HepG2 (cell line): ENCODE data around the gene WBP1. TPM values are rescaled to one million over a fixed set of nuclear protein-coding genes. Genes with fewer than 3 reads are reported as not detected.

ENCODE experiments used
- ATAC-seq: fragments of 200-7000 bp; cut with Tn5 transposase; 3 replicates; pipeline ENCODE4 v1.9.1; 2020; ENCODE audit warnings: mild to moderate bottlenecking, moderate library complexity
- BruUV-seq: library from RNA; stranded (reverse); fragments of 400-500 nt; replicated peaks from 2 replicates; lab custom pipeline; 2021; lab: Mats Ljungman, UMichigan
- CTCF ChIA-PET: fragments of 300-600 bp; formaldehyde crosslinking; extraction: SDS; loops from one replicate; lab custom pipeline; 2021; ENCODE audit warnings: low total read pairs, inconsistent platforms, low intra/inter-chr PET ratio; lab: Yijun Ruan, JAX
- POLR2A ChIA-PET: fragments of 350-600 bp; sonication (Branson Sonifier 250); formaldehyde crosslinking; loops from one replicate; lab custom pipeline; 2020; ENCODE audit warnings: antibody characterized with exemption, inconsistent platforms; lab: Yijun Ruan, JAX
- DNase-seq: peaks from one replicate; pipeline ENCODE4 v3.0.0-alpha.2; 2015; ENCODE audit warnings: low spot score
- FAIRE-seq: peaks from 3 replicates; lab custom pipeline; 2011; peaks lifted over from hg19 to GRCh38; lab: Jason Lieb, UNC
- H2AFZ ChIP-seq: one replicate; pipeline ENCODE4 v1.6.1; 2011; ENCODE audit warnings: low read length, inconsistent platforms
- H3K27ac ChIP-seq: fragments of 300-600 bp; 3 replicates; pipeline ENCODE4 v1.8.0; 2011; ENCODE audit warnings: mixed run types, mild to moderate bottlenecking, mixed read lengths, low read length, inconsistent platforms; ENCODE audit not compliant: insufficient read depth; ENCODE audit errors: extremely low read length
- H3K27me3 ChIP-seq, 2 experiments: fragments of 200-600 bp in 1 of 2; 2 replicates in 1 of 2; 3 replicates in 1 of 2; pipeline versions ENCODE4 v1.6.0 to v1.8.0; 2011; ENCODE audit warnings: low read length in 2 of 2, mild to moderate bottlenecking in 2 of 2, moderate library complexity in 2 of 2, inconsistent platforms in 1 of 2; ENCODE audit not compliant: insufficient read depth in 2 of 2, control insufficient read depth in 1 of 2
- H3K36me3 ChIP-seq, 2 experiments: fragments of 200-600 bp in 1 of 2; replicated peaks in 1 of 2; 2 replicates in 1 of 2; 3 replicates in 1 of 2; pipeline versions ENCODE4 v1.5.1 to v1.8.0; 2011; ENCODE audit warnings: low read length in 2 of 2, inconsistent platforms in 1 of 2; ENCODE audit not compliant: insufficient read depth in 2 of 2, control insufficient read depth in 1 of 2
- H3K4me1 ChIP-seq: 2 replicates; pipeline ENCODE4 v1.5.1; 2012; ENCODE audit warnings: low read length, inconsistent platforms; ENCODE audit not compliant: insufficient read depth
- H3K4me2 ChIP-seq: 2 replicates; pipeline ENCODE4 v1.6.0; 2011; ENCODE audit warnings: low read depth, low read length, inconsistent platforms
- H3K4me3 ChIP-seq, 3 experiments: fragments of 200-600 bp in 1 of 3; sonication (generic), shearing (Covaris generic) in 1 of 3; replicated peaks in 1 of 3; 2 replicates each; pipeline ENCODE4 v1.5.1; 2011 to 2016; ENCODE audit warnings: low read length in 3 of 3, inconsistent platforms in 2 of 3, low read depth in 2 of 3, mild to moderate bottlenecking in 2 of 3, control low read depth in 1 of 3, mixed read lengths in 1 of 3; ENCODE audit not compliant: insufficient read depth in 1 of 3
- H3K79me2 ChIP-seq: one replicate; pipeline ENCODE4 v1.6.1; 2011; ENCODE audit warnings: low read length, inconsistent platforms; ENCODE audit not compliant: insufficient read depth
- H3K9ac ChIP-seq: 2 replicates; pipeline ENCODE4 v1.6.0; 2011; ENCODE audit warnings: mild to moderate bottlenecking, low read depth, low read length, inconsistent platforms; ENCODE audit not compliant: insufficient read depth
- H3K9me3 ChIP-seq: 2 replicates; pipeline ENCODE4 v1.5.1; 2012; ENCODE audit warnings: mild to moderate bottlenecking, low read length
- H4K20me1 ChIP-seq: 2 replicates; pipeline ENCODE4 v1.6.0; 2011; ENCODE audit warnings: inconsistent platforms, mild to moderate bottlenecking, low read length, moderate library complexity; ENCODE audit not compliant: insufficient read depth
- ARID2 ChIP-seq: sonication (generic); formaldehyde crosslinking; IDR thresholded peaks from 2 replicates; pipeline ENCODE4 v1.8.1; 2022; ENCODE audit warnings: mild to moderate bottlenecking, missing genetic modification reagents, borderline replicate concordance
- ATRX ChIP-seq: sonication (generic); formaldehyde crosslinking; IDR thresholded peaks from 2 replicates; pipeline ENCODE4 v1.4.0; 2020; ENCODE audit warnings: missing genetic modification reagents, borderline replicate concordance
- CENPT ChIP-seq: sonication (generic); formaldehyde crosslinking; IDR thresholded peaks from 2 replicates; pipeline ENCODE4 v1.8.0; 2022; ENCODE audit warnings: low read depth, mild to moderate bottlenecking, moderate library complexity, missing genetic modification reagents
- CHD4 ChIP-seq: fragments of 200-600 bp; sonication (generic); IDR thresholded peaks from 2 replicates; pipeline ENCODE4 v1.7.0; 2017; ENCODE audit warnings: mild to moderate bottlenecking, low read length, borderline replicate concordance
- CREM ChIP-seq, 2 experiments: sonication (generic) in 1 of 2; formaldehyde crosslinking in 1 of 2; IDR thresholded peaks; 2 replicates each; pipeline versions ENCODE4 v1.4.0 to v1.6.1; 2016 to 2020; ENCODE audit warnings: antibody characterized with exemption in 1 of 2, mild to moderate bottlenecking in 1 of 2, missing genetic modification reagents in 1 of 2
- HMG20A ChIP-seq: IDR thresholded peaks from 2 replicates; pipeline ENCODE4 v1.6.1; 2016; ENCODE audit warnings: borderline replicate concordance
- HOXA9 ChIP-seq: sonication (generic); formaldehyde crosslinking; IDR thresholded peaks from 2 replicates; pipeline ENCODE4 v1.8.1; 2022; ENCODE audit warnings: missing genetic modification reagents, mild to moderate bottlenecking, moderate library complexity, borderline replicate concordance
- JUNB ChIP-seq: sonication (generic); formaldehyde crosslinking; IDR thresholded peaks from 2 replicates; pipeline ENCODE4 v1.8.0; 2022; ENCODE audit warnings: missing genetic modification reagents, mild to moderate bottlenecking, borderline replicate concordance
- SOX5 ChIP-seq: IDR thresholded peaks from 2 replicates; pipeline ENCODE4 v1.6.1; 2016; ENCODE audit warnings: borderline replicate concordance
- XRCC5 ChIP-seq: fragments of 200-400 bp; formaldehyde crosslinking; optimal IDR thresholded peaks from 2 replicates; pipeline ENCODE3; 2017; ENCODE audit warnings: mild to moderate bottlenecking, low read length
- ZNF607 ChIP-seq: sonication (generic); formaldehyde crosslinking; IDR thresholded peaks from 2 replicates; pipeline ENCODE4 v1.5.1; 2020; ENCODE audit warnings: missing genetic modification reagents, mild to moderate bottlenecking, borderline replicate concordance
- ZNF619 ChIP-seq: sonication (generic); formaldehyde crosslinking; IDR thresholded peaks from 2 replicates; pipeline ENCODE4 v1.4.0; 2020; ENCODE audit warnings: mild to moderate bottlenecking, missing genetic modification reagents
- ZNF724P ChIP-seq: sonication (generic); formaldehyde crosslinking; IDR thresholded peaks from 2 replicates; pipeline ENCODE4 v1.8.0; 2022; ENCODE audit warnings: missing genetic modification reagents, borderline replicate concordance
- ZNF766 ChIP-seq: sonication (generic); formaldehyde crosslinking; IDR thresholded peaks from 2 replicates; pipeline ENCODE4 v1.5.0; 2020; ENCODE audit warnings: missing genetic modification reagents, borderline replicate concordance
- ZNF841 ChIP-seq: sonication (generic); formaldehyde crosslinking; IDR thresholded peaks from 2 replicates; pipeline ENCODE4 v1.8.1; 2023; ENCODE audit warnings: missing genetic modification reagents, borderline replicate concordance
- ZSCAN25 ChIP-seq: sonication (generic); formaldehyde crosslinking; IDR thresholded peaks from 2 replicates; pipeline ENCODE4 v1.8.0; 2022; ENCODE audit warnings: mild to moderate bottlenecking, missing genetic modification reagents
- WGBS: methylation state at CpG from one replicate; pipeline ENCODE4 v1.1.6; 2017; ENCODE audit warnings: low lambda C conversion rate; 5-methylcytosine and 5-hydroxymethylcytosine counted together
- in situ Hi-C: cut with HindIII; loops from 2 replicates; pipeline ENCODE4 v1.10.0; 2017; ENCODE audit warnings: low pct_unique_long_range_greater_than_20kb; ENCODE audit not compliant: extremely low pct_ligation_motif_present
- intact Hi-C: fragments of 100-400 bp; cut with micrococcal nuclease; formaldehyde crosslinking; loops from one replicate; pipeline ENCODE4 v1.10.0; 2022; ENCODE audit not compliant: unreplicated experiment
- polyA plus RNA-seq, 8 experiments: library from polyadenylated mRNA; depleted of rRNA in 3 of 8; stranded (reverse) in 7 of 8; unstranded in 1 of 8; fragments of >200 nt; fragmentation: Illumina TruSeq in 4 of 8; extraction: Trizol in 4 of 8; gene quantifications; 2 replicates each; pipeline versions ENCODE4 v1.2.1 to v1.2.3, GENCODE V29; 2011 to 2016; ENCODE audit warnings: low read depth in 4 of 8, missing spikeins in 1 of 8, mixed read lengths in 1 of 8; ENCODE audit not compliant: insufficient read depth in 1 of 8
- total RNA-seq, 5 experiments: library from RNA; depleted of rRNA; stranded (reverse); fragments of >200 nt; fragmentation: Illumina TruSeq; extraction: Trizol; gene quantifications; 2 replicates each; pipeline ENCODE4 v1.2.3, GENCODE V29; 2016; ENCODE audit warnings: low read depth in 1 of 5
- TF ChIP-seq, protein P1 (sequence below): sonication (generic); formaldehyde crosslinking; IDR thresholded peaks from 2 replicates; pipeline ENCODE4 v1.5.0; 2020; ENCODE audit warnings: mild to moderate bottlenecking, missing genetic modification reagents, borderline replicate concordance
- TF ChIP-seq, protein P2 (sequence below): sonication (generic); formaldehyde crosslinking; IDR thresholded peaks from 2 replicates; pipeline ENCODE4 v1.4.0; 2020; ENCODE audit warnings: missing genetic modification reagents

WBP1 gene
- total and polyA plus RNA-seq, 2 of the 13 experiments (the other 11 are each of a cell fraction or from before 2014, with no cell fraction given) = 38.8 to 85.7 TPM

DNA sequence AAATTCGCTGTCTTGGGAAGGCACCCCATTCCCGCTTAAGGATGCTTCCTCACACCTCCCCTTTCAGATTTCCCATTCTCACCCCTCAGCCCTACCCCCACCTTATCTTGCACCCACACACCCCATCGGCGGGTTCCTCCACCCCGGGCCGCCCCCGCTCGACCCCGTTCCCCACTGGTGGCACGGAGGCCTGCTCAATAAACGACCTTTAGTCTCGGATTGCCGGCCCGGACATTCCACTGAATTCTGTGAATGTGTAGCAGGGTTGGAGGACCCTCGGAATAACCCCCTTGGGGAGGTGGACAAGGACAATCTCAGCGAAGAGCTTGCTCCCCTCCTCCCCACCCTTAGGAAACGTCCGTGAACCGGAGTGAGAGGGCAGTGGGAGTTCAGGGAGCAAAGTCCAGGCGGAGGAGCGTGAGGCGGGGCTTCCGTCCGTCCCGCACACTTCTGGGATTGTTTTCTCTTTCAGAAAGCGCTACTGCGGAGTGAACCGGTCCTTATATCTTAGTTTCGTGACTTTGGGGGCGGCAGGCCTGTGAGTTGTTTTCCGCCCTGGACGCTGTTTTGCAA lies 44.0 kb downstream of the WBP1 start (continued):
- TF ChIP-seq HMG20A (peak; percentile 39; the same call in 1 of the 2 replicates), CHD4 (peak; percentile 32; the same call in 1 of the 2 replicates), ZNF841 (0 out of 2 replicates have a peak, but pooled peaks have one; percentile 56), ZNF607 (no peak; the same call in 1 of the 2 replicates)

DNA sequence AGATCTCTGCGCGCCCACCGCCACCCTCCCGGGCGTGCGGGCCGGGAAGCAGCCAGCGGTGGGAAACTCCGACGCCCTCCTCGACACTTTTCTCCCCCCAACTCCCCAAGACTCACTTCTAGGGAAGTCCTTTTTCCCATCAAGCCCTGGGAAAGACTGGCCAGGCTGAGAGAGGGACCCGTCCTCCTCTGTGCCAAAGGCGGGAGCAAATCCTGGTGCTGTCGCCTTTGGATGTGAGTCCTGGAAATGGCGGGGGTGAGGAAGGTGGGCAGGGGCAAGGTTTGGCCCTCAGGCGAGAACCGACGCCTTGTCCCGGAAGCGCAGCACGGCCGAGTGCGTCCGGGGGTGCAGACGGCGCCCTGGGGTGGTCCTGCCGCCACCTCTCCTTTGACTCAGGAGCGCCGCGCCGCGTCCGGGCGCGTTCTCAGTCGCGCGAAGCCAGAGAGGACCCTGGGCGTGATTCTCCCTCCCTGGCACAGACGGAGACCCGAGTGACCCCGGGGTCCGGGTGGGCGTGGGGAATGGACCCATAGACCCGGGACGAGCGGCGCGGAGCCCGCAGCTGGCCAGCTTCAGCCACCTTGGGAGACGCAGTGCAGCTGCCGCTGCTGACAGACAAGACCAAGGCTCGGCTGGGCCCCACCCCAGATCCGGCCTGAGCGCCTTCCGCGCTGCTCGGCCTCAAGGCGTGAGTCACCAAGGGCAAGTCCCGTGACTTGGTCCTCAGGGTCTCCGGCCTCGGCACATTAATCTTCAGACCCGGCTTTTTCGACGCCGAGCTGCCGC lies 44.7 kb downstream of the WBP1 start:
- Histone ChIP-seq H3K36me3 (no peaks in the 10 kb centered on the region; a peak in 3 of 5 replicates), H3K27ac (peak overlapping the region; percentile 89), H3K4me1 (peaks cover 68% of the 10 kb centered on the region), H3K27me3 (no peaks in the 10 kb centered on the region; a peak in 1 of 5 replicates), H3K4me2 (peak overlapping the region; percentile 92), H3K4me3 (peak overlapping the region; percentile 67 to 86 (median 82)), H3K79me2 (peaks cover 54% of the 10 kb centered on the region), H3K9ac (peak overlapping the region; percentile 83), H3K9me3 (no peaks in the 10 kb centered on the region), H2AFZ (no peak overlapping the region), H4K20me1 (no peaks in the 10 kb centered on the region)
- WGBS = 1% methylated on average over 45 of the region's 67 CpGs
- in situ Hi-C loops (no loop called here), intact Hi-C loops (loop anchor here (1.0 kb wide), 1 partner anchor 20 kb away; the partner anchor contains the start of gene TTC31)
- DNase-seq (peak; percentile 63), ATAC-seq (peak; percentile 22), FAIRE-seq (no peak)
- BruUV-seq = TSS peak; percentile 65
- POLR2A ChIA-PET = interaction anchor here (1.0 to 16.5 kb wide), 22 partner anchors 8 to 324 kb away, joined by 3 to 795 read pairs (median 14); partner anchors contain the start of genes AUP1, CCDC142, DQX1 and HTRA2
- CTCF ChIA-PET = interaction anchor here (1.5 to 2.9 kb wide), 2 partner anchors 14 to 20 kb away, joined by 5 to 20 read pairs; partner anchors contain the start of genes CCDC142 and TTC31
- TF ChIP-seq ARID2 (CRISPR knock-in tag) (peak; percentile 92), HOXA9 (CRISPR knock-in tag) (no peak), SOX5 (CRISPR knock-in tag) (no peak), ZSCAN25 (CRISPR knock-in tag) (0 out of 2 replicates have a peak, but pooled peaks have one; percentile 12), JUNB (CRISPR knock-in tag) (no peak), CREM (IDR thresholded peaks at IDR 0.05) (no peak; the same call in 1 of the 2 replicates), CREM (CRISPR knock-in tag; IDR thresholded peaks at IDR 0.05) (no peak), XRCC5 (peak; percentile 18), ATRX (CRISPR knock-in tag) (no peak), ZNF619 (CRISPR knock-in tag) (peak; percentile 15; the same call in 1 of the 2 replicates), ZNF724P (no peak; the same call in 1 of the 2 replicates), CENPT (CRISPR knock-in tag) (0 out of 2 replicates have a peak, but pooled peaks have one; percentile 80), ZNF766 (no peak; the same call in 1 of the 2 replicates)
- TF ChIP-seq, protein P1, sequence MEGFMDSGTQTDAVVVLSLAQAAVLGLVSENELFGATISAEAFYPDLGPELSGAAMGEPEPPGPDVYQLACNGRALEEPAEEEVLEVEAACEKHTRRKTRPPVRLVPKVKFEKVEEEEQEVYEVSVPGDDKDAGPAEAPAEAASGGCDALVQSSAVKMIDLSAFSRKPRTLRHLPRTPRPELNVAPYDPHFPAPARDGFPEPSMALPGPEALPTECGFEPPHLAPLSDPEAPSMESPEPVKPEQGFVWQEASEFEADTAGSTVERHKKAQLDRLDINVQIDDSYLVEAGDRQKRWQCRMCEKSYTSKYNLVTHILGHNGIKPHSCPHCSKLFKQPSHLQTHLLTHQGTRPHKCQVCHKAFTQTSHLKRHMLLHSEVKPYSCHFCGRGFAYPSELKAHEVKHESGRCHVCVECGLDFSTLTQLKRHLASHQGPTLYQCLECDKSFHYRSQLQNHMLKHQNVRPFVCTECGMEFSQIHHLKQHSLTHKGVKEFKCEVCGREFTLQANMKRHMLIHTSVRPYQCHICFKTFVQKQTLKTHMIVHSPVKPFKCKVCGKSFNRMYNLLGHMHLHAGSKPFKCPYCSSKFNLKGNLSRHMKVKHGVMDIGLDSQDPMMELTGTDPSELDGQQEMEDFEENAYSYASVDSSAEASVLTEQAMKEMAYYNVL (CRISPR knock-in tag) = peak; percentile 67
- TF ChIP-seq, protein P2, sequence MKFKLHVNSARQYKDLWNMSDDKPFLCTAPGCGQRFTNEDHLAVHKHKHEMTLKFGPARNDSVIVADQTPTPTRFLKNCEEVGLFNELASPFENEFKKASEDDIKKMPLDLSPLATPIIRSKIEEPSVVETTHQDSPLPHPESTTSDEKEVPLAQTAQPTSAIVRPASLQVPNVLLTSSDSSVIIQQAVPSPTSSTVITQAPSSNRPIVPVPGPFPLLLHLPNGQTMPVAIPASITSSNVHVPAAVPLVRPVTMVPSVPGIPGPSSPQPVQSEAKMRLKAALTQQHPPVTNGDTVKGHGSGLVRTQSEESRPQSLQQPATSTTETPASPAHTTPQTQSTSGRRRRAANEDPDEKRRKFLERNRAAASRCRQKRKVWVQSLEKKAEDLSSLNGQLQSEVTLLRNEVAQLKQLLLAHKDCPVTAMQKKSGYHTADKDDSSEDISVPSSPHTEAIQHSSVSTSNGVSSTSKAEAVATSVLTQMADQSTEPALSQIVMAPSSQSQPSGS (CRISPR knock-in tag) = peak; percentile 39; the same call in 1 of the 2 replicates
